HG02884 (cell line): Measurements from ENCODE around the gene DPH2.

ENCODE experiments used
- ATAC-seq: cut with Tn5 transposase; IDR thresholded peaks from one replicate; pipeline ENCODE4 v1.9.1; 2021; ENCODE audit warnings: mild to moderate bottlenecking, moderate library complexity; ENCODE audit not compliant: unreplicated experiment

Gene DPH2

GRCh38 chr1:43942411-43942810, 27.4 kb upstream of the DPH2 start:
- no peak for ATAC-seq

- ATAC-seq: no peak
Observed at GRCh38 chr1:43944860-43945259, 24.9 kb upstream of the DPH2 start.

GRCh38 chr1:43945674-43946235, 24.1 kb upstream of the DPH2 start:
- ATAC-seq: no peak

- peak; percentile 92 for ATAC-seq
Observed at GRCh38 chr1:43946236-43947060, 23.4 kb upstream of the DPH2 start, which contains the start of gene IPO13. IPO13 (plus strand) TSS chr1:43946950; CDS start chr1:43947601, 651 bp downstream.

- ATAC-seq: peak; percentile 23
Observed at GRCh38 chr1:43947061-43947873, 22.5 kb upstream of the DPH2 start.

GRCh38 chr1:43947874-43948437, 21.9 kb upstream of the DPH2 start:
- no peak for ATAC-seq

GRCh38 chr1:43949678-43950077, 20.1 kb upstream of the DPH2 start:
- ATAC-seq: no peak

- ATAC-seq: no peak
Observed at GRCh38 chr1:43951021-43951985, 18.5 kb upstream of the DPH2 start.

GRCh38 chr1:43952731-43953346, 17.0 kb upstream of the DPH2 start:
- ATAC-seq: no peak

GRCh38 chr1:43953361-43953760, 16.4 kb upstream of the DPH2 start:
- ATAC-seq: no peak

- ATAC-seq: no peak
Observed at GRCh38 chr1:43954036-43954435, 15.8 kb upstream of the DPH2 start.

- no peak for ATAC-seq
Observed at GRCh38 chr1:43956234-43956633, 13.6 kb upstream of the DPH2 start.

GRCh38 chr1:43957407-43958040, 12.3 kb upstream of the DPH2 start:
- no peak for ATAC-seq

GRCh38 chr1:43958351-43959255, 11.2 kb upstream of the DPH2 start:
- no peak for ATAC-seq

GRCh38 chr1:43960798-43961197, 9.0 kb upstream of the DPH2 start:
- no peak for ATAC-seq

- no peak for ATAC-seq
Observed at GRCh38 chr1:43961692-43962091, 8.1 kb upstream of the DPH2 start.

- ATAC-seq: no peak
Observed at GRCh38 chr1:43962324-43962723, 7.5 kb upstream of the DPH2 start.

GRCh38 chr1:43963006-43963405, 6.8 kb upstream of the DPH2 start:
- ATAC-seq: no peak
